H9 (cell line): Measurements from ENCODE around the gene SHMT2. TPM values are rescaled to one million over a fixed set of nuclear protein-coding genes. Genes with fewer than 3 reads are reported as not detected.

ENCODE experiments used
- DNase-seq: peaks from one replicate; pipeline ENCODE4 v3.0.0-alpha.2; 2017
- H2AFZ ChIP-seq: one replicate; pipeline ENCODE4 v1.6.1; 2013; ENCODE audit warnings: mild to moderate bottlenecking, low read length, control low read depth, moderate library complexity
- H2AK5ac ChIP-seq: 2 replicates; pipeline ENCODE4 v1.6.1; 2013; ENCODE audit warnings: low read length, control low read depth, mixed read lengths; ENCODE audit not compliant: insufficient read length
- H2BK120ac ChIP-seq: one replicate; pipeline ENCODE4 v1.6.1; 2013; ENCODE audit warnings: low read depth, mild to moderate bottlenecking, low read length, control low read depth, inconsistent platforms; ENCODE audit not compliant: poor library complexity, severe bottlenecking
- H2BK12ac ChIP-seq: 2 replicates; pipeline ENCODE4 v1.6.1; 2013; ENCODE audit warnings: low read length, control low read depth, mixed read lengths, low read depth; ENCODE audit not compliant: insufficient read length
- H2BK15ac ChIP-seq: 2 replicates; pipeline ENCODE4 v1.6.1; 2013; ENCODE audit warnings: low read depth, low read length, control low read depth
- H2BK20ac ChIP-seq: one replicate; pipeline ENCODE4 v1.6.1; 2013; ENCODE audit warnings: low read depth, mild to moderate bottlenecking, low read length, control low read depth, inconsistent platforms; ENCODE audit not compliant: poor library complexity, severe bottlenecking
- H2BK5ac ChIP-seq: 2 replicates; pipeline ENCODE4 v1.6.1; 2013; ENCODE audit warnings: low read length, control low read depth, mixed read lengths; ENCODE audit not compliant: insufficient read length
- H3K14ac ChIP-seq: 2 replicates; pipeline ENCODE4 v1.6.1; 2013; ENCODE audit warnings: low read length, control low read depth; ENCODE audit not compliant: insufficient read depth
- H3K18ac ChIP-seq: 2 replicates; pipeline ENCODE4 v1.6.1; 2013; ENCODE audit warnings: low read depth, mild to moderate bottlenecking, mixed read lengths, low read length, control low read depth; ENCODE audit not compliant: insufficient read length
- H3K23ac ChIP-seq: 2 replicates; pipeline ENCODE4 v1.6.1; 2013; ENCODE audit warnings: low read length, control low read depth, mixed read lengths, low read depth; ENCODE audit not compliant: insufficient read length
- H3K23me2 ChIP-seq: 2 replicates; pipeline ENCODE4 v1.6.1; 2013; ENCODE audit warnings: low read depth, mild to moderate bottlenecking, mixed read lengths, low read length, control low read depth; ENCODE audit not compliant: insufficient read length, poor library complexity, severe bottlenecking
- H3K27ac ChIP-seq: 2 replicates; pipeline ENCODE4 v1.5.1; 2013; ENCODE audit warnings: low read length, control low read depth, mixed read lengths, low read depth; ENCODE audit not compliant: insufficient read length
- H3K27me3 ChIP-seq: 2 replicates; pipeline ENCODE4 v1.6.1; 2013; ENCODE audit warnings: low read length, control low read depth, inconsistent platforms; ENCODE audit not compliant: insufficient read depth
- H3K4ac ChIP-seq: 2 replicates; pipeline ENCODE4 v1.6.1; 2013; ENCODE audit warnings: low read depth, mild to moderate bottlenecking, control low read depth, inconsistent platforms, low read length, moderate library complexity
- H3K4me1 ChIP-seq: 2 replicates; pipeline ENCODE4 v1.6.1; 2013; ENCODE audit warnings: low read length, control low read depth, inconsistent platforms; ENCODE audit not compliant: insufficient read depth
- H3K4me2 ChIP-seq: 2 replicates; pipeline ENCODE4 v1.6.1; 2013; ENCODE audit warnings: low read length, control low read depth, mixed read lengths; ENCODE audit not compliant: insufficient read length, insufficient read depth
- H3K56ac ChIP-seq: 2 replicates; pipeline ENCODE4 v1.6.1; 2013; ENCODE audit warnings: low read depth, mild to moderate bottlenecking, mixed read lengths, low read length, control low read depth; ENCODE audit not compliant: insufficient read length
- H3K79me1 ChIP-seq: 2 replicates; pipeline ENCODE4 v1.6.1; 2013; ENCODE audit warnings: low read depth, mild to moderate bottlenecking, moderate library complexity, low read length, control low read depth, inconsistent platforms; ENCODE audit not compliant: insufficient read depth, poor library complexity, severe bottlenecking
- H3K79me2 ChIP-seq: 2 replicates; pipeline ENCODE4 v1.6.1; 2013; ENCODE audit warnings: low read length, control low read depth, inconsistent platforms; ENCODE audit not compliant: insufficient read depth
- H3K9ac ChIP-seq: 2 replicates; pipeline ENCODE4 v1.6.1; 2013; ENCODE audit warnings: low read length, control low read depth, mixed read lengths; ENCODE audit not compliant: insufficient read length; ENCODE audit errors: extremely low read depth
- H3K9me3 ChIP-seq: one replicate; pipeline ENCODE4 v1.6.1; 2013; ENCODE audit warnings: low read depth, low read length, inconsistent platforms; ENCODE audit not compliant: control insufficient read depth
- H3T11ph ChIP-seq: one replicate; pipeline ENCODE4 v1.6.1; 2013; ENCODE audit warnings: mild to moderate bottlenecking, low read length, control low read depth, inconsistent platforms
- H4K20me1 ChIP-seq: one replicate; pipeline ENCODE4 v1.6.1; 2013; ENCODE audit not compliant: control insufficient read depth, insufficient read length, insufficient read depth
- H4K5ac ChIP-seq: 2 replicates; pipeline ENCODE4 v1.6.1; 2013; ENCODE audit warnings: low read depth, mild to moderate bottlenecking, mixed read lengths, low read length, control low read depth; ENCODE audit not compliant: insufficient read length
- H4K8ac ChIP-seq: replicated peaks from 2 replicates; pipeline ENCODE4 v1.6.1; 2013; ENCODE audit warnings: low read length, control low read depth, mixed read lengths, low read depth; ENCODE audit not compliant: insufficient read length
- H4K91ac ChIP-seq: 2 replicates; pipeline ENCODE4 v1.6.1; 2013; ENCODE audit warnings: low read depth, mild to moderate bottlenecking, moderate library complexity, mixed read lengths, low read length, control low read depth; ENCODE audit not compliant: insufficient read length
- H3K27ac Mint-ChIP-seq, 3 experiments: 2 replicates in 2 of 3; 3 replicates in 1 of 3; pipeline ENCODE4 v1.8.0; 2020 to 2021; ENCODE audit warnings: mixed read lengths in 3 of 3, mild to moderate bottlenecking in 1 of 3, moderate library complexity in 1 of 3
- H3K27me3 Mint-ChIP-seq: 2 replicates; pipeline ENCODE4 v1.8.0; 2021; ENCODE audit warnings: low read depth, mild to moderate bottlenecking, moderate library complexity, mixed read lengths
- H3K36me3 Mint-ChIP-seq, 3 experiments: 2 replicates in 2 of 3; 3 replicates in 1 of 3; pipeline ENCODE4 v1.8.0; 2020 to 2021; ENCODE audit warnings: low read depth in 3 of 3, mixed read lengths in 3 of 3; ENCODE audit not compliant: insufficient read depth in 1 of 3
- H3K4me1 Mint-ChIP-seq, 2 experiments: 2 replicates each; pipeline ENCODE4 v1.8.0; 2020; ENCODE audit warnings: mixed read lengths in 2 of 2
- H3K4me3 Mint-ChIP-seq, 2 experiments: 2 replicates in 1 of 2; 3 replicates in 1 of 2; pipeline ENCODE4 v1.8.0; 2020 to 2021; ENCODE audit warnings: mild to moderate bottlenecking in 2 of 2, mixed read lengths in 2 of 2, moderate library complexity in 1 of 2
- H3K9me3 Mint-ChIP-seq, 2 experiments: 2 replicates in 1 of 2; 3 replicates in 1 of 2; pipeline ENCODE4 v1.8.0; 2020; ENCODE audit warnings: mild to moderate bottlenecking in 2 of 2, mixed read lengths in 2 of 2, moderate library complexity in 1 of 2
- CTCF ChIP-seq: fragments of 200-600 bp; sonication (generic); conservative IDR thresholded peaks from 3 replicates; pipeline ENCODE4 v1.8.0; 2021; ENCODE audit warnings: antibody characterized with exemption, mild to moderate bottlenecking
- WGBS: extraction: QIAGEN DNeasy Blood & Tissue Kit; methylation state at CpG from one replicate; pipeline ENCODE4 v1.1.7; 2013; ENCODE audit warnings: missing lambda C conversion rate, low lambda C conversion rate, mixed read lengths; ENCODE audit not compliant: insufficient read length; ENCODE audit errors: extremely low coverage; 5-methylcytosine and 5-hydroxymethylcytosine counted together
- total RNA-seq: library from RNA; stranded (reverse); gene quantifications from 2 replicates; pipeline ENCODE4 v1.2.1, GENCODE V29; 2021

The SHMT2 gene
- total RNA-seq, 1 experiment from 2014 or later: 260 TPM

- Histone ChIP-seq H3K79me1 (no peaks in the 10 kb centered on the region), H2AK5ac (no peak overlapping the region), H3K4me1 (no peaks in the 10 kb centered on the region), H3K14ac (no peak overlapping the region), H2BK5ac (no peak overlapping the region), H2BK15ac (no peak overlapping the region), H3K18ac (no peak overlapping the region), H3K79me2 (no peaks in the 10 kb centered on the region), H2BK120ac (no peak overlapping the region), H2BK20ac (no peak overlapping the region), H2AFZ (no peak overlapping the region), H3K4ac (no peak overlapping the region), H4K8ac (no peak overlapping the region), H2BK12ac (no peak overlapping the region), H3K56ac (no peak overlapping the region), H3K23ac (no peak overlapping the region), H4K5ac (no peak overlapping the region), H4K20me1 (no peaks in the 10 kb centered on the region), H3K27me3 (no peaks in the 10 kb centered on the region), H3K9me3 (no peaks in the 10 kb centered on the region), H4K91ac (no peak overlapping the region), H3K9ac (no peak overlapping the region), H3T11ph (no peak overlapping the region), H3K4me2 (no peak overlapping the region), H3K23me2 (no peaks in the 10 kb centered on the region), H3K27ac (no peak overlapping the region)
- Mint-ChIP-seq H3K27ac (peak overlapping the region in 1 of 3 experiments; percentile 6; a peak in 1 of 7 replicates), H3K4me1 (peaks cover 0 to 4% of the 10 kb centered on the region in 2 experiments; a peak in 1 of 4 replicates), H3K27me3 (no peaks in the 10 kb centered on the region), H3K4me3 (no peak overlapping the region), H3K36me3 (peaks cover 5 to 56% (median 41%) of the 10 kb centered on the region in 3 experiments; a peak in 6 of 7 replicates), H3K9me3 (no peaks in the 10 kb centered on the region)
- TF ChIP-seq CTCF: no peak
- WGBS: no CpG with 5 or more reads among the region's 7 CpGs
- no peak for DNase-seq
Observed at GRCh38 chr12:57268264-57268663, 38.8 kb downstream of the SHMT2 start.
